Sciatic nerve (tissue), 2 donors: ENCODE measurements around the gene TRIM50. TPM values are rescaled to one million over a fixed set of nuclear protein-coding genes. Genes with fewer than 3 reads are reported as not detected.
"Not testable (repeated sequence)": the region's sequence is repeated elsewhere in the genome, so short reads cannot be mapped to it uniquely, and the experiment has no call there.

ENCODE experiments used
- ATAC-seq: fragments of 200-7000 bp; cut with Tn5 transposase; one replicate; pipeline ENCODE4 v1.9.1; 2020; ENCODE audit warnings: mild to moderate bottlenecking, moderate library complexity
- DNase-seq: peaks from one replicate; pipeline ENCODE4 v3.0.0-alpha.2; 2020; ENCODE audit warnings: low spot score
- intact Hi-C: fragments of 100-400 bp; cut with DNase I; formaldehyde crosslinking; loops from one replicate; pipeline ENCODE4 v1.14.2; 2022
- total RNA-seq: library from RNA; stranded (reverse); fragmentation: NEBNext Ultra II Directional; extraction: Animal tissue kit (Norgen Biotek cat#: 25700); gene quantifications from one replicate; pipeline ENCODE4 v1.2.1, GENCODE V29; 2021
- donor health status: DM: no; HTN: no; CAD: no.
- donor health status: DM: no; HTN: no; CAD: no.

TRIM50 gene
- total RNA-seq, 1 donor from 2014 or later, result 0.71 TPM

GRCh38 chr7:73352784-73353183 lies 24.9 kb upstream of the TRIM50 start:
- DNase-seq (no peak), ATAC-seq (no peak)
- intact Hi-C loops, result no loop called here

DNA sequence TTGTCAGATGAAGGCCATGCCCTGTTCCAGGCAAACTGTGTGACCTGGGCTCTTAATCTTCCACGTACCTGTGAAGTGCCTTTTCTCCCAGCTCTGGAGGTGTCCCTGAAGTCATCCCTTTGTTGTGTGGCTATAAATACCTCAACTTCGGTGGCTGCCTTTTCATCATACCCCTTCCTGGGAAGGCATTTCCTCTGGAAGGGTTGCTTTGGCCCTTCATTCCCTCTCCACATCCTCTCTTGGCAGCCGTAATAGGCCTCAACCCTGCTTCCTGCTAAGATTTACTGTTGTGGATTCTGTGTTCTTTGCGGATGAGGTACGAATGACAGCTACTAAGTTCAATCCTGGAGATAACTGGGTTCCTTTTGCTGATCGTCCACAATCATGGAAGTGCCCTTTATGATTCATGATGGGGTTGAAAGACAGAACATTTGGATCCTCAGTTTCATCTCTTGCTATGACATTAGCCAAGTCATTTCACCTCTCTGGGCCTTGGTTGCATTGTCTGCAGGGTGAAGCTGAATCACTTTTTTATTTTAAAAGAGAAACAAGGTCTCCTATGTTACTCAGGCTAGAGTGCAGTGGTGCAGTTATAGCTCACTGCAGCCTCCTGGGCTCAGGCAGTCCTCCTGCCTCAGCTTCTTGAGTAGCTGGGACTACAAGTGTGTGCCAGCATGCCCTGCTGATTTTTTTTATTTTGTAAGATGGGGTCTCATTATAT lies 23.7 kb upstream of the TRIM50 start:
- intact Hi-C loops, result no loop called here
- DNase-seq (no peak), ATAC-seq (no peak)

- ATAC-seq (peak; percentile 75), DNase-seq (no peak)
- intact Hi-C loops, result no loop called here
These were observed 22.6 kb upstream of the TRIM50 start for GRCh38 chr7:73350306-73351068.

GRCh38 chr7:73349763-73350162 lies 21.9 kb upstream of the TRIM50 start:
- peak; percentile 29 for ATAC-seq
- no peak for DNase-seq
- intact Hi-C loops, result no loop called here

GRCh38 chr7:73345951-73346350 lies 18.1 kb upstream of the TRIM50 start:
- no peak for ATAC-seq
- intact Hi-C loops, result no loop called here

GRCh38 chr7:73345538-73345937 lies 17.7 kb upstream of the TRIM50 start:
- ATAC-seq (no peak), DNase-seq (no peak)
- intact Hi-C loops, result no loop called here

More at GRCh38 chr7:73345951-73346350, 18.1 kb upstream of the TRIM50 start:
- DNase-seq, result no peak

- DNase-seq (no peak), ATAC-seq (no peak)
- intact Hi-C loops, result no loop called here
These were observed 15.9 kb upstream of the TRIM50 start for GRCh38 chr7:73343671-73344380.

GRCh38 chr7:73342645-73343044 lies 14.8 kb upstream of the TRIM50 start:
- intact Hi-C loops, result no loop called here
- DNase-seq, result no peak
- ATAC-seq, result peak; percentile 95

GRCh38 chr7:73341877-73342276 lies 14.0 kb upstream of the TRIM50 start:
- ATAC-seq (no peak), DNase-seq (no peak)
- intact Hi-C loops, result no loop called here

DNA sequence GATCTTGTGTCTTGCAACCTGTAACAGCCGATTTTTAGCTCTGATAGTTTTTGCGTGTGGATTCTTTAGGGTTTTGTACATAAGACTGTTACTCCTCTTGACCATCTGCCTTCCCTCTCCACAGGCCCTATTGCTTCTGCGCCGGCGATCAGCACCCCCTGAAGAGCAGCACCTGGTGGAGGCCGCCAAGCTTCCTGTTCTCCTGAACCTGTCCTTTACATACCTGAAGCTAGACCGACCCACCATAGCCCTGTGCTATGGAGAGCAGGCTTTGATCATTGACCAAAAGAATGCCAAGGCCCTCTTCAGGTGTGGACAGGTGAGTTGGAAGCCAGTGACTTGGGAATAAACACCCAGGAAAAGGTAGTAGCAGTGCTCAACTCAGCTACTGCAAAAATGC lies 12.6 kb upstream of the TRIM50 start:
- DNase-seq (no peak), ATAC-seq (no peak)
- intact Hi-C loops, result no loop called here

- intact Hi-C loops, result no loop called here
- DNase-seq, result no peak
- ATAC-seq, result no peak
These were observed 10.4 kb upstream of the TRIM50 start for GRCh38 chr7:73338321-73338720.

DNA sequence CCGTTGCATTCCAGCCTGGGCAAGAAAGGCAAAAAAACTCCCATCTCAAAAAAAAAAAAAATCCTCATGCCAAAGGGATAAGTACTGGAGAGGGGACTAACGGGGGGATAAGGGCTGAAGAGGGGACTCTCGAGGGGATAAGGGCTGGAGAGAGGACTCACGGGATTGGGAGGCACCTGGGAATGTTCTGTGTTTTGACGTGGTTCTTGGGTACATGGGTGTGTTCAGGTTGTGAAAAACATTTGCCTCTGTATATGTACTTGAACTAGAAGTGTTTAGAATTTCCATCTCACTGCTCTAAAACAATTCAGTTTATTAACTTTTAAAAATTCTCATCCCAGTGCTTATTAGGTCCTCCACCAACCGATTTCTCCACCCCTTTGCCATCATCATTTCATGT lies 4.6 kb upstream of the TRIM50 start:
- ATAC-seq, result no peak
- intact Hi-C loops, result no loop called here
- no peak for DNase-seq

- ATAC-seq (no peak), DNase-seq (no peak)
- intact Hi-C loops, result no loop called here
These were observed 2.9 kb upstream of the TRIM50 start for GRCh38 chr7:73330772-73331171.

GRCh38 chr7:73329861-73330581 lies 2.1 kb upstream of the TRIM50 start:
- ATAC-seq, result peak; percentile 84
- no peak for DNase-seq
- intact Hi-C loops, result no loop called here

DNA sequence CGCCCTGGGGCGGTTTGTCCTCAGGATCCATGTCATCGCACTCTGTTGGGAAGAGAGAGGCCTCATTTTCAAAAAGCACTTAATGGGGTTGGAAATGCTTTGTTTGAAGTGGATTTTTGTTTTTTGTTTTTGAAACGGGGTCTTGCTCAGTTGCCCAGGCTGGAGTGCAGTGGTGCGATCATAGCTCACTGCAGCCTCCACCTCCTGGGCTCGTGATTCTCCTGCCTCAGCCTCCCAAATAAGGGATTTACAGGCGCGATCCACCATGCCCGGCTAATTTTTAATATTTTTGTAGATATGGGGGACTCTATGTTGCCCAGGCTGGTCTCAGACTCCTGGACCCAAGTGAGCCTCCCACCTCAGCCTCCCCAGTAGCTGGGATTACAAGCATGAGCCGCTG lies 814 bp upstream of the TRIM50 start:
- no peak for DNase-seq
- intact Hi-C loops, result no loop called here
- ATAC-seq, result no peak

DNA sequence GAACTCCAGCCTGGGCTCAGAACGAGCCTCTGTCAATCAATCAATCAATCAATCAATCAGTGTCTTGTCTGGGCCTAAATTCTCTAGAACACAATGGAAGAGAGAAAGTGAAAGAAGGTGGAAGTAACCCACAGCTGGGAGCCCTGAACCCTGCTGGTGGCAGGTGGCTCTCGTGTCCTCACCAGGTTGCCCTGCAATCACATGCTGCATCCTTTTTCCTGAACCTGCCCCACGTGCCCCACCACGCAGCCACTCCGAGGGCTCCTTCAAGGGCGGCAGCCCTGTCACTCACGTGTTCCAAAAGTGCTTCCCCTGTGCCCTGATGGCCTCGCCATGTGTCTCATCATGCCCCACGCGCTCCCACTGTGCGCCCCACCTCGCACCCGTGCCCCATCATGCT lies 433 bp downstream of the TRIM50 start:
- intact Hi-C loops, ATAC-seq: not testable (repeated sequence)

GRCh38 chr7:73325424-73325823 lies 2.5 kb downstream of the TRIM50 start:
- intact Hi-C loops, ATAC-seq, DNase-seq: not testable (repeated sequence)

More for the DNA sequence above, 433 bp downstream of the TRIM50 start:
- not testable (repeated sequence) for DNase-seq

DNA sequence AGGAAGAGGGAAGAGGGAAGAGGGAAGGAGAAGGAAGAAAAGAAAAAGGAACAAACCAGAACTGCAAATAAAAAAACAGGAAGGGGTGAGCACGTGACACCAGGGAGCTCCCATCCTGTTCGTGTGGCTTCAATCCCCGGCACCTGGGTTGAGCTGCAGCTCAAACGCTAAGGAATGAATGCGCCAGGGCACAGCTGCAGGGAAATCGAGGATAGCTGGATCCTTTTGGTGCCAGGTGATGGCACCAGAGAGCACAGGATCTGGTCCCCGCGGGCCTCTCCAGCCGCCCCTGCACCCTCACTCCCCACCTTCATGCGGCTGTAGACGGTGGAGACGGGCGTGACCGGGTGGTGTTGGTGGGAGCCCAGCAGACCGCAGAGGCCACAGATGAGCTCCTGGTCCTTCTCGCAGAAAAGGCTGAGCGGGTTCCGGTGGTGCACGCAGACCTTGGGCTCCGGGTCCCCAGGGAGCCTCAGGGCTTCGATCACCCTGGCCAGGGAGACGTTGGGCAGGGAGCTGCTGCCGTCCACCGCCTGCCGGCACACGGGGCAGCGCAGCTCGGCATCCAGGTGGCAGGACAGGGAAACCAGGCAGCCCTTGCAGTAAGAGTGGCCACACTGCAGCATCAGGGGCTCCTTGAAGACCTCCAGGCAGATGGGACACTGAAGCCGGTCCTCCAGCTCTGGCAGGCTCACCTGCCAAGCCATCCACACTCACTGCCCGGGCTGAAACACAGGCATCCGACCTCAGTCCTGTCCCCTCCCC lies 3.6 kb downstream of the TRIM50 start:
- intact Hi-C loops, result not testable (repeated sequence)
- ATAC-seq (peak; percentile 69), DNase-seq (peak; percentile 65)
